GM06990 (cell line): Measurements from ENCODE around the gene RPL22.

ENCODE experiments used
- DNase-seq: peaks from one replicate; pipeline ENCODE4 v3.0.0-alpha.2; 2011; ENCODE audit not compliant: insufficient read length; ENCODE audit errors: extremely low read depth
- H3K27me3 ChIP-seq: replicated peaks from 2 replicates; pipeline ENCODE4 v1.6.0; 2011; ENCODE audit warnings: low read length; ENCODE audit not compliant: control insufficient read depth, insufficient read depth
- H3K36me3 ChIP-seq: 2 replicates; pipeline ENCODE4 v1.5.1; 2011; ENCODE audit warnings: low read length; ENCODE audit not compliant: control insufficient read depth, insufficient read depth
- H3K4me3 ChIP-seq: replicated peaks from 2 replicates; pipeline ENCODE4 v1.5.1; 2011; ENCODE audit warnings: low read depth, mild to moderate bottlenecking, control low read depth, low read length
- TF ChIP-seq, protein P1 (sequence below): IDR thresholded peaks from 2 replicates; pipeline ENCODE4 v1.5.1; 2011; ENCODE audit warnings: low read length, control low read depth, mild to moderate bottlenecking, inconsistent platforms; ENCODE audit not compliant: insufficient read depth, poor library complexity, severe bottlenecking

The RPL22 gene

DNA sequence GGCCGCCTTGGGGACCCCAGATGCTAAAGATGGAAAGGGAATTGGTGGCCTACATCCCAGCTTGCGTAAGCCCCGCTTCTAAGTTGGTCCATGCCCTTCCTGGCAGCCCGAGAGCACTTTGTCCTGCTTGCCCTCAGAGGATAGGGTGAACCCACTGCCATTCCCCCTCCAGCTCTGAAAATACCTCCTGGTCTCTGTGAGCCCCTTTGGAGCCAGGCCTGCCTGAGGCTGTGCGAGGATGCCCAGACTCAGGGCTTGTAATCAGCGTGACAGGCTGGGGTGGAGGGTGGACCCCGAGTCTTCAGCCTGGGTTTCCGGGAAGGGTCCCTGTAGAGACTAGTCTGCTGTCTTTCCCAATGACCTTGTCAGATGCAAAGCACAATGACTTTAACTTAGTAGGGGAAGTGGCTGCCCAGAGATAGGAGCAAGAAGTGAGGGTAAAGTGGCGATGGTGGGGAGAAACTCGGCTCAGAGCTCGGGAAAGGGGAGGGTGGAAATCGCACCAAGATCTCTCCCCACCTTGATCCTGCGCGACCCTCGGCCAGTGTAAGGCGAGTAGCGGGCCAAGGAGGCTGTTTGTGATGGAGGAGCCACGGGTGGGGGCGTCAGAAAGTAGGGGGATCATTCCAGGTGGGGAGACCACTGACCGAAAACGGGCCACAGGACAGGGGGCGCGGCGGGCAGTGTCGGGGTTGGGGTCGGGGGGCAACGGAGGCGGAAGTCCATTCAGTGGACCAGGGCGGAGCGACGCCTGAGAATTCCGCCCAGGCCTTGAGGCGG is 41.9 kb upstream of the RPL22 start:
- TF ChIP-seq, protein P1, sequence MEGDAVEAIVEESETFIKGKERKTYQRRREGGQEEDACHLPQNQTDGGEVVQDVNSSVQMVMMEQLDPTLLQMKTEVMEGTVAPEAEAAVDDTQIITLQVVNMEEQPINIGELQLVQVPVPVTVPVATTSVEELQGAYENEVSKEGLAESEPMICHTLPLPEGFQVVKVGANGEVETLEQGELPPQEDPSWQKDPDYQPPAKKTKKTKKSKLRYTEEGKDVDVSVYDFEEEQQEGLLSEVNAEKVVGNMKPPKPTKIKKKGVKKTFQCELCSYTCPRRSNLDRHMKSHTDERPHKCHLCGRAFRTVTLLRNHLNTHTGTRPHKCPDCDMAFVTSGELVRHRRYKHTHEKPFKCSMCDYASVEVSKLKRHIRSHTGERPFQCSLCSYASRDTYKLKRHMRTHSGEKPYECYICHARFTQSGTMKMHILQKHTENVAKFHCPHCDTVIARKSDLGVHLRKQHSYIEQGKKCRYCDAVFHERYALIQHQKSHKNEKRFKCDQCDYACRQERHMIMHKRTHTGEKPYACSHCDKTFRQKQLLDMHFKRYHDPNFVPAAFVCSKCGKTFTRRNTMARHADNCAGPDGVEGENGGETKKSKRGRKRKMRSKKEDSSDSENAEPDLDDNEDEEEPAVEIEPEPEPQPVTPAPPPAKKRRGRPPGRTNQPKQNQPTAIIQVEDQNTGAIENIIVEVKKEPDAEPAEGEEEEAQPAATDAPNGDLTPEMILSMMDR = no peak
- no peak for DNase-seq
- no peak overlapping the region for H3K4me3 ChIP-seq
- H3K27me3 ChIP-seq = peaks cover 10% of the 10 kb centered on the region
- H3K36me3 ChIP-seq = no peaks in the 10 kb centered on the region

DNA sequence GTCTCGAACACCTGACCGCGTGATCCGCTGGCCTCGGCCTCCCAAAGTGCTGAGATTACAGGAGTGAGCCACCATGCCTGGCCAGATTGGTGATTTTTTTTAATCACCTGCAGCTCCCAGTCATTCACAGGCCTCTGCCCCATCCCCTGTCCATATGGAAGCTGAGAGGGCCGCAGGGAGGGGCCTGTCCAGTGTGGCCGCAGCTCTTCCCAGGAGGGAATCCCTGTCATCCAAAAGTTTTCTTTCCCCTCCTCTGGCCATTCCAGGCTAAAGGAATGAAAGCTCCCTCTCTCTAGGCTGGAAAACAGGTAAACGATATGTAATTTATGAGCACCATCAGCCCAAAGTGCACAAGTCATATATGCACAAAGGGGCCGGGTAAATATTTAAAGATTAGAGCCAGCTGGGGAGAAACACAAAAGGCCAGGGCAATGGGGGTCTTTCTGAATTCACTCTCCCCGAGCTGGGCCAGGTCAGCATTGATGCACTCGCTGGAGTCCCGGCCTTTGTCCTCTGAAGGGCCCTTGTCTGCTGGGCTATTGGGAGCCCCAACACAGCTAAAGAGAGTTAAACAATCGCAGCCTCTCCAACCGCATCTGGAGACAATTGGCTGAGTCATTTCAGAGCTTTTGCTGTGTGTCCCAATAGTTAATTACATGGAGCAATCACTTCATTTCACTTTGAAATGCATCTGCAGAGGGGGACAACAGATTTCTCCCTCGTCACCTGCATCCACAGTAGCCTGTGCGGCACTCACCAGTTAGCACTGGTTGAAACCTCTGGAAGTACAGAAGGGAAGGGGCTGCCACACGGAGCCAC is 40.8 kb upstream of the RPL22 start:
- no peak for DNase-seq
- Histone ChIP-seq H3K4me3 (no peak overlapping the region), H3K27me3 (peaks cover 10% of the 10 kb centered on the region), H3K36me3 (no peaks in the 10 kb centered on the region)
- TF ChIP-seq, protein P1 = no peak

DNA sequence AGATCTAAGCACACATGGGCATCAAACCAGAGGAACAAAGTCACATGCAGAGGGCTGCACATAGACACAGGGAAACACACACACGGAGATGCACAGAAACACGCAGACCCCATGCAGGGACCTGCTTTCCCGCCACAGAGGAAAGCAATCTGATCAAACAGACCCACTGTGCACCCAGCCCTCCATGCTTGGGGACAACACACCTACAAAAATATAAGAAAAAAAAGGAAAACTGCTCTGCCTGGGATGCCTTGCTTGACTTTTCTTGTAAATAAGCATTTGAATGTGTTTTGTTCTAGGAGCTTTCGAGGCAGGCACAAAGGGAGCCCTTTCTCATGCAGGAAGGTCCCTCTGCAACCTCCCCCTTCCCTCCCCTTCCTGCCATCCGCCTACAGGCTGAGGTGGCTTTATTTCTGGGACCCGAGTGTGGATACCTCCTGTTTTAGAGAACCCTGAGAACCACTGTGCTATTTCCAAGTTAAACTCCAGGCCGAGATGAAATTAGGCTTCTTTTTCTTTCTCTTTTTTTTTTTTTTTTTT is 39.9 kb upstream of the RPL22 start:
- Histone ChIP-seq H3K4me3 (no peak overlapping the region), H3K36me3 (no peaks in the 10 kb centered on the region), H3K27me3 (peaks cover 8% of the 10 kb centered on the region)
- DNase-seq = no peak
- TF ChIP-seq, protein P1 = no peak

DNA sequence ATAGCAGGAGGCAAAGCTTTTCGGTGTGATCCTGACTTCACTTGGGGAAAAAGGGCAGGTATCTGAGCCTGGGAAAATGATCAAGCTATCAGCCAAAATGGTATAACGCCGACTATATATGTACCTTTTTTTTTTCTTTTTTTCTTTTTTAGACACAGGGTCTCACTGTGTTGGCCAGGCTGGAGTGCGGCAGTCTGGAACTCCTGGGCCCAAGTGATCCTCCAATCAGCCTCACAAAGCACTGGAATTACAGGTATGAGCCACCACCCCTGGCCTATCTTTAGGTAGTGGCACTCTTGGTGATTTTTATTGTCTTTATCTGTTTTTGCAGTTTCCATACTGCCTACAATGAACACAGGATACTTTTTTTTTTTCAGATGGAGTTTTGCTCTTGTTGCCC is 37.7 kb upstream of the RPL22 start:
- DNase-seq = no peak
- Histone ChIP-seq H3K4me3 (no peak overlapping the region), H3K36me3 (peaks cover 2% of the 10 kb centered on the region; the same call in 1 of the 2 replicates), H3K27me3 (peaks cover 4% of the 10 kb centered on the region)
- TF ChIP-seq, protein P1 = no peak

DNA sequence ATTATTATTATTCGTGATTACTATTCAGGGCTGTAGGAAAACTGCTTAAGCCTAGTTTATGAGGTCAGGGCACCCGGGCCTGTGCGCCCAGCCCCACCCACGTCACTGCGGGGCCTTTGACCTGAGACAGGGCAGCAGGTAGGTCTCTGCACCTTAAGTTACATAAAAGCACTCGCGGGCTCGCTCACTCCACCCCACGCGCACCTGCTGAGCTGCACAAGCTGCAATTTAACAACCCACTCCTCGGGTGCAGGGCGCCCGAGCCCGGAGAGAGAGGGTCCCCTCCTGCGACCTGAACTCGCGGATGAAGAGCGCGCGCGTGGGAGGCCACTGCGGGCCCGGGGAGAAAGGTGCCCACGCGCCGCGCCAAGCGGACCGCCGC is 35.9 kb upstream of the RPL22 start:
- TF ChIP-seq, protein P1 = no peak
- H3K27me3 ChIP-seq = no peaks in the 10 kb centered on the region; the same call in none of the 2 replicates
- H3K36me3 ChIP-seq = peaks cover 11% of the 10 kb centered on the region
- H3K4me3 ChIP-seq = peak overlapping the region; percentile 88
- DNase-seq = peak; percentile 50
